ENCODE results near the gene SDHAF3.

SDHAF3 gene

DNA sequence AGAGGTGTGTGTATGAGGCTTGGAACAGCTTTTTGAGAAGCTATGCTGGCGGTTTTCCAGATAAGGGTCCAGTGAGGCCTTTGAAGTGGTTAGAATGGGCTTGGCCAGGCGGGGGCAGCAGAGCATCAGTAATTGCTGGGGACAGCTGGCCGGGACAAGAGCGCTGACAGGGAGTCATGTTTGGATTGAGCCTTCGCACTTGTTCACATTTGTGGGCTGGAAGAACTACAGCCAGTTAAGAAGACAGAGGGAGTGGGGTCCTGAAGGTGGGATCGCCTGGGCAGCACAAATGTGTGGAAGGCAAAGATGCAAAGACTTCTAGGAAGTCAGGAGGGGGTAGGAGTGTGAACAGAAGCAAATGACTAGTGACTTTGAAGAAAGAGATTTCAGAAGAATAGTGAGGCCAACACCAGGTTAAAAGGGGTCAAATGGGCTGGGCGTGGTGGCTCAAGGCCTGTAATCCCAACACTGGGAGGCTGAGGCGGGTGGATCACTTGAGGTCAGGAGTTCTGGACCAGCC lies 12.7 kb upstream of the SDHAF3 start:
- H3K27me3 ChIP-seq (replicated peaks; ENCODE audit: insufficient read depth, low read length), result no peaks in the 10 kb centered on the region
- no peak overlapping the region for H3K9ac ChIP-seq (ENCODE audit: low read length)
- H3K9me3 ChIP-seq (replicated peaks; ENCODE audit: insufficient read depth, low read length), result no peaks in the 10 kb centered on the region
- no peaks in the 10 kb centered on the region for H3K79me2 ChIP-seq (ENCODE audit: low read length)
- no peaks in the 10 kb centered on the region for H3K4me1 ChIP-seq (ENCODE audit: low read length)
- no peak overlapping the region for H3K4me3 ChIP-seq (ENCODE audit: low read length)
- no peaks in the 10 kb centered on the region for H3F3A ChIP-seq (ENCODE audit: insufficient read depth, low read length)
- TF ChIP-seq CTCF (IDR thresholded peaks at IDR 0.05; ENCODE audit: low read length) (peak; percentile 81), EZH2phosphoT487 (IDR thresholded peaks at IDR 0.05; ENCODE audit: low read length) (no peak)
- peak overlapping the region; percentile 67 for H2AFZ ChIP-seq (ENCODE audit: low read length)
- no peaks in the 10 kb centered on the region for H3K36me3 ChIP-seq (replicated peaks; ENCODE audit: insufficient read depth, low read length)
- 0 out of 2 replicates have a peak overlapping the region, but pooled peaks have one; percentile 22 for H3K4me2 ChIP-seq (ENCODE audit: low read depth, low read length)
- no peaks in the 10 kb centered on the region for H4K20me1 ChIP-seq (ENCODE audit: insufficient read depth, low read length)
- H3K9me2 ChIP-seq (replicated peaks; ENCODE audit: insufficient read depth, low read length), result no peaks in the 10 kb centered on the region
- DNase-seq, result peak; percentile 75
- no peak overlapping the region for H3K27ac ChIP-seq (ENCODE audit: low read length)

- no peaks in the 10 kb centered on the region for H4K20me1 ChIP-seq (ENCODE audit: insufficient read depth, low read length)
- no peak overlapping the region for H3K4me2 ChIP-seq (ENCODE audit: low read depth, low read length)
- no peaks in the 10 kb centered on the region for H3K27me3 ChIP-seq (replicated peaks; ENCODE audit: insufficient read depth, low read length)
- no peaks in the 10 kb centered on the region for H3K36me3 ChIP-seq (replicated peaks; ENCODE audit: insufficient read depth, low read length)
- H3K4me1 ChIP-seq (ENCODE audit: low read length), result no peaks in the 10 kb centered on the region
- H3K4me3 ChIP-seq (ENCODE audit: low read length), result no peak overlapping the region
- DNase-seq, result no peak
- H3K27ac ChIP-seq (ENCODE audit: low read length), result no peak overlapping the region
- H3K79me2 ChIP-seq (ENCODE audit: low read length), result no peaks in the 10 kb centered on the region
- TF ChIP-seq EZH2phosphoT487 (IDR thresholded peaks at IDR 0.05; ENCODE audit: low read length) (no peak), CTCF (IDR thresholded peaks at IDR 0.05; ENCODE audit: low read length) (no peak), EZH2 (optimal IDR thresholded peaks at IDR 0.05; ENCODE audit: low read depth, low read length) (no peak)
- H3K9me3 ChIP-seq (replicated peaks; ENCODE audit: insufficient read depth, low read length), result no peaks in the 10 kb centered on the region
- no peaks in the 10 kb centered on the region for H3K9me2 ChIP-seq (replicated peaks; ENCODE audit: insufficient read depth, low read length)
- no peak overlapping the region for H2AFZ ChIP-seq (ENCODE audit: low read length)
- no peak overlapping the region for H3K9ac ChIP-seq (ENCODE audit: low read length)
- no peaks in the 10 kb centered on the region for H3F3A ChIP-seq (ENCODE audit: insufficient read depth, low read length)
Observed at GRCh38 chr7:97107192-97107800, 10.2 kb upstream of the SDHAF3 start.

- H3K27me3 ChIP-seq (replicated peaks; ENCODE audit: insufficient read depth, low read length), result no peaks in the 10 kb centered on the region
- no peaks in the 10 kb centered on the region for H4K20me1 ChIP-seq (ENCODE audit: insufficient read depth, low read length)
- H2AFZ ChIP-seq (ENCODE audit: low read length), result peak overlapping the region; percentile 98
- no peaks in the 10 kb centered on the region for H3K36me3 ChIP-seq (replicated peaks; ENCODE audit: insufficient read depth, low read length)
- H3K79me2 ChIP-seq (ENCODE audit: low read length), result peaks cover 11% of the 10 kb centered on the region
- no peaks in the 10 kb centered on the region for H3K9me3 ChIP-seq (replicated peaks; ENCODE audit: insufficient read depth, low read length)
- H3K4me3 ChIP-seq (ENCODE audit: low read length), result no peak overlapping the region
- no peak for TF ChIP-seq CTCF (IDR thresholded peaks at IDR 0.05; ENCODE audit: low read length)
- H3F3A ChIP-seq (ENCODE audit: insufficient read depth, low read length), result peaks cover 11% of the 10 kb centered on the region
- H3K9ac ChIP-seq (ENCODE audit: low read length), result no peak overlapping the region
- DNase-seq, result no peak
- H3K27ac ChIP-seq (ENCODE audit: low read length), result no peak overlapping the region
- H3K9me2 ChIP-seq (replicated peaks; ENCODE audit: insufficient read depth, low read length), result no peaks in the 10 kb centered on the region
- no peak overlapping the region for H3K4me2 ChIP-seq (ENCODE audit: low read depth, low read length)
- peaks cover 9% of the 10 kb centered on the region; the same call in 1 of the 2 replicates for H3K4me1 ChIP-seq (ENCODE audit: low read length)
Observed at GRCh38 chr7:97116308-97116707, 1.2 kb upstream of the SDHAF3 start.

Data from MM.1S (cell line).